IPS-NIHi7 (cell line): ENCODE results near the gene PRR33.
"Not testable (repeated sequence)": the region's sequence is repeated elsewhere in the genome, so short reads cannot be mapped to it uniquely, and the experiment has no call there.

ENCODE experiments used
- DNase-seq: peaks from one replicate; pipeline ENCODE4 v3.0.0; 2012; ENCODE audit warnings: mixed read lengths; ENCODE audit errors: extremely low spot score

The PRR33 gene

DNA sequence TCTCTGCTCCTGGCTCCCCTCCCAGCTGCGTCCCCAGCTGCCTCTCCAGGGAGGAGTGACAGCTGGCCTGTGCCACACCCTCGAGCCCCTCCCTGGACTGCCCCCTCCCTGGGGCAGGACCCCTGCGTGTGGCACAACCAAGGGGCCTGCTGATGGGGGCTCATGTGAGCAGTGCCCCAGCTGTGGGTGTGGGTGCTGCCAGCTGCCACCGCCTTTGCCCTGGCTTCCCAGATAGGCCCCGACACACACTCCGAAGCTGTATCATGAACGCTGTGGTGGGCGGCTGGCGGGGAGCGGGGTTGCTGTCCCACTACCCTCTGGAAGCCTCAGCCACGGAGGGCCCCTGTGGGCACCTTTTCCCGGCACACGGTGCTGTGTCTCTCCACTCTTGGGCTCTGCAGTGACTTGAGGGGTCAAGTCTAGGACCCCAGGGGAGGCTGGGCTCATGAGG lies 15.8 kb downstream of the PRR33 start:
- DNase-seq, result not testable (repeated sequence)

DNA sequence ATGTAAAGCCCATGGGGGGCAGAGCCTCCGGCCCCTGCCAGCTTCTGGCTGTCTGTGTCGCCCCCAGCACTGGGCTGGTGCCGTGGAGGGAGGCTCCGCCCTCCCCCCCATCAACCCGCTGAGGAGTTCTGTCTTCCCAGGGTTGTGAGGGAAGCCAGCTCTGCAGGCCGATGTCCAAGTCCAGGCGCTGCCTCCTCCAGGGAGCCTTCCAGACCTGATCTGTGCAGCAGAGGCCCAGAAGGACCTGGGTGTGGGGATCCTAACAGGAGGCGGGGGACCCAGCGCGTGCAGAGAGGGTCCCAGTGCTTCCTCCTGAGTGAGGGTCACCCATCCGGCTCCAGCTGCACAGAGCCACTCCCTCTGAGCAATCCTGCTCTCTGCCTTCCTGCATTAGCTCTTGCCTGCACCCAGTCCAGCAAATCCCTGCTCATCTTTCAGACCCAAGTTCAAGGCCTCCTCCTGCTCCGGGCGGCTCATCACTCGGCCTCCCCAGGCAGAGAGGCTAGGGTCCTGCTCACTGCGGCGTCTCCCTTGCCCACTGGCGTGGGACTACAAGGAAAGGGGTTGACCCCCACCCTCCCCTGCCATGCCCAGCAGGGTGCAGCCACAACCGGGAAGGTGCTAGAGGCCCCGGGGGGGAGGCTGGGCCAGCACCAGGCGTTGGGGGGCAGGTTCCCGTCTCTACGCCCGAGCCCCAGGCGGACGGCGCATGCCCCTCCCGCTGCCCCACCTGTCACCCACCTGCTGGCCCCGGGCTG lies 16.4 kb downstream of the PRR33 start:
- no peak for DNase-seq

DNA sequence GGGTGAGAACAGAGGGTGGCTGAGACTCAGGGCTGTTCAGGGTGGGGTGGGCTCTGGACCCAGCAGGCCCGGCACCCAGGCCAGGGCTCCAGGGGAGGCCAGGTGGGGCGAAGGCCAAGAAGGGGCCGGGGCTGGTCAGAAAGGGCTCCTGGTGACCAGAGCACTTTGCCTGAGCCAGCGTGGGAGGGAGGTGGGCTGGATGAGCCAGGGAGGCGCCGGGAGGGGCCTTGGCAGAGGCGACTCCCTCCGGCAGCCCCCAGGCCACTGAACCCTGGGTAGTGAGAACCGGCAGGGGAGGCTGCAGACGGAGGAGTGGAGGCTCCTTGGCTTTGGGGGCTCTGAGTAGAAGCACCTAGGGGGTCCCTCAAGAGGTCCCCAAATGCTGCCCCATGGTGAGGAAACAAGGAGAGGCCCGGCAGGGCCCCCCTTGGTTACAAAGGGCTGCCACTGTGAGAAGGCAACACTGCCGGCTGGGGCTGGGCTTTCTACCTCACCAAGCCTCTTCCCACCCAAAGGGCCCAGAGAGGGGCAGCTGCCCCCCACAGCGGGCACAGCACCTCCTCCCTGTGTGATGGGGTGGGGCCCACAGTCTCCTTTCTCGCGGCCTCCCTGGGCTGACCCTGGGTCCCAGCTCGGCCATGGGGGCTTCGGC lies 17.1 kb downstream of the PRR33 start:
- DNase-seq, result not testable (repeated sequence)

DNA sequence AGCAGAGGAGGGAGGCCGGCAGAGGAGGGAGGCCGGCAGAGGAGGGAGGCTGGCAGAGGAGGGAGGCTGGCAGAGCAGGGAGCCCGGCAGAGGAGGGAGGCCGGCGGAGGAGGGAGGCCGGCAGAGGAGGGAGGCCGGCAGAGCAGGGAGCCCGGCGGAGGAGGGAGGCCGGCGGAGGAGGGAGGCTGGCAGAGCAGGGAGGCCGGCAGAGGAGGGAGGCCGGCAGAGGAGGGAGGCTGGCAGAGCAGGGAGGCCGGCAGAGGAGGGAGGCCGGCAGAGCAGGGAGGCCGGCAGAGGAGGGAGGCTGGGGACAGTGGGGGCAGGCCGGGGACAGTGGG lies 17.9 kb downstream of the PRR33 start:
- DNase-seq, result not testable (repeated sequence)

DNA sequence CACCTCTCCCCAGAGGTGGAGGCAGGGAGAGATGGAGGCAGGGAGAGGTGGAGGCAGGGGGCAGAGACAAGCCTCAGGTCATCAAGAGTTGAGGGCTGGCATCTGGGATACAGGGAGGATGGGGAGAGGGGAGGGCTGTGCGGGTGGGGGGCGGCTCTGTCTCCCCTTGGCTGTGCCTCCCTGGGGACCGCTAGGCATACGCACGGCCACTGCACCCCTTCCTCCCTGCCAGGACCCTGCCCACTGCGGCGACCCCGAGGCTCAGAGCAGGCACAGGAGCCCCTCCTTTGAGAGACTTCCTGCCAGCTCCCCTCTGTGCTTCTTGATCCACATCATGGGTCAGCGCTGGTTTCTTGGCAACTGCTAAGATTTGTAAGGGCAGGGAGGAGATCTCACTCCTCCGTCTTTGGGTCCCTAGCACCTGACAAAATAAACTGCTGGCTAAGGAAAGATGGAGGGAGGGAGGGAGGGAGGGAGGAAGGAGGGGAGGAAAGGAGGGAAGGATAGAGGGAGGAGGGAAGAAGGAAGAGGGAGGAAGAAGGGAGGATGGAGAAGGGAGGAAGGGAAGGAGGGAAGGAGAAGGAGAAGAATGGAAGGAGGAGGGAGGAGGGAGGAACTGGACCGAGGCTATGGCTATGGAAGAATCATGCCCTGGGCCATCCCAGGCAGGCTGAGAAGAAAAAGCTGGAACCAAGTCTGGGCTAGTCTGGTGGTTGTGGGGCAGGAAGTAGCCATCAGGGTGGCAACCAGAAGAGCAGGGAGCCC lies 18.5 kb downstream of the PRR33 start:
- DNase-seq, result no peak

DNA sequence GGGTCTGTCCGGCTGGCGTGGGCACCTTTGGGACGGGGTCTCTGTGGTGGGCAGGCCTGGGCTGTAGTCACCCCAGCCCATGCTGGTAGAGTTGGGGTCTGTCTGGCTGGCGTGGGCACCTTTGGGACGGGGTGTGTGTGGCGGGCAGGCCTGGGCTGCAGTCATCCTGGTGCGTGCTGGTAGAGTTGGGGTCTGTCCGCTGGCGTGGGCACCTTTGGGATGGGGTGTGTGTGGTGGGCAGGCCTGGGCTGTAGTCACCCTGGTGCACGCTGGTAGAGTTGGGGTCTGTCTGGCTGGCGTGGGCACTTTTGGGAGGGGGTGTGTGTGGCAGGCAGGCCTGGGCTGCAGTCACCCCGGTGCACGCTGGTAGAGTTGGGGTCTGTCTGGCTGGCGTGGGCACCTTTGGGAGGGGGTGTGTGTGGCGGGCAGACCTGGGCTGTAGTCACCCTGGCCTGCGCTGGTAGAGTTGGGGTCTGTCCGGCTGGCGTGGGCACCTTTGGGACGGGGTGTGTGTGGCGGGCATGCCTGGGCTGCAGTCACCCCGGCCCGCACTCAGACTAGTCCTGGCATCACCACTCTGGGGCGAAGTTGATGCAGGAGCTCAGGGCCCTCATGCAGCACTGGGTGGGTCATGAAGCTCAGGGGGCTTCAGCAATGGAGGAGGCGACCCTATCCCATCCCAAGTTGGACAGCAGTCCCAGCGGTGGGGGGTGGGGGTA lies 19.3 kb downstream of the PRR33 start:
- no peak for DNase-seq

DNA sequence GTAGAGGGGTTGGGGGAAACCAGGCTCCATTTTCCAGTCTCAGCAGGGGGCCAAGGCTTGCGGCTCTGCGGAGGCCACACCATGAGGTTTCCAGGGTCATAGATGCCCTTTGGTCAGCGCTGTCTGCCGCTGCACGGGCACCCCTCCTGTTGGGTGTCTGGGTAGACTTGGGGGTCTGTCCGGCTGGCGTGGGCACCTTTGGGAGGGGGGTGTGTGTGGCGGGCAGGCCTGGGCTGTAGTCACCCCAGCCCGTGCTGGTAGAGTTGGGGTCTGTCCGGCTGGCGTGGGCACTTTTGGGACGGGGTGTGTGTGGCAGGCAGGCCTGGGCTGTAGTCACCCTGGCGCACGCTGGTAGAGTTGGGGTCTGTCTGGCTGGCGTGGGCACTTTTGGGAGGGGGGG lies 20.2 kb downstream of the PRR33 start:
- DNase-seq, result no peak

DNA sequence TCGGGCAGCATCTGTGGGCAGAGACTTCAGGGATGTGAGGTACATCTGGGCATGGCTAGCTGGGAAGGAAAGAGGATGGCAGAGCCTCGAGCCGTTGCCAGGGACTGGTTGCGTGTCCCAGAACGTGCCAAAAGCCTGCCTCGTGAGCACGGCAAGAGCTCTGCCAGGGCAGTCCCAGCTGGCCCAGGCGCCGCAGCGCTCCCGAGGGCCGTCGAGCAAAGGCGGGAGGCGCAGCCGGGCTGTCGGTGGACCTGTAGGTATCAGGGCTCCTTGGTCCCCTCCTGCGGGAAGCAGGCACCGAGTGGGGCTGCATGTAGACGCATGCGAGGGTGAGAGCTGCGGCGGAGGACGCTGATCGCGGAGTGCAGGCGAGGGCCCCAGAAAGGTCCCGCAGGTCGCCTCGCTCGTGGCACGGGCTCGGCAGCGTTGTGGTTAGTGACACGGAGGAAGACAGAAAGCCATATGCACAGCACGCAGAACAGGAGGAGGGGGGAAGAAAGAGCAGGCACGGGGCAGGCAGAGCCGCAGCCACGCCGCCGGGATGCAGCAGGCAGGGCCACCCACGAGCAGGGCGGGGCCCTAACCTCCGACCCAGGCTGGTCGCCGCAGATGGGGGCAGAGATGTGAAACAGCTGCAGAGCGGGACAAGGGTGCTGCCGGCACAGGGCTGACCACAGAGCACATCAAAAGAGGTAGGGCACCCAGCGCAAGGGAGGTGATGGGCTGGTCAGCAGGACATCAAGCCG lies 20.8 kb downstream of the PRR33 start:
- no peak for DNase-seq

DNA sequence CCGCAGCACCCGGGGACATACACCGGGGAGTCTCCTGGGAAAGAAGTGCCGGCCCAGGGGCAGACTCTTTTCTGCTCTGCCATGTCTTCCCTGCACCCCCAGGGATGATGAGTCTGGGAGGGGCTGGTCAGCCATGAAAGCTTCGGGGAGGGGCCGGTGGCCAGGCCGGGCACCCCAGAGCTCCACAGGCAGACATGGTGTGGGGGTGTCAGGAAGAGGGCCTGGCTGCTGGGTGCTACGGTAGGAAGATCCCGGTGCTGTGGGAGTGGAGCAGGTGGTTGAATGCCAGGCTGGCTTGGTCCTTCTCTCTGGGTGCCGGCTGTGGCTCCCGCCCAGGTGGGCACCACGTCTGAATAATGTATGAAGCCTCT lies 21.4 kb downstream of the PRR33 start:
- no peak for DNase-seq

DNA sequence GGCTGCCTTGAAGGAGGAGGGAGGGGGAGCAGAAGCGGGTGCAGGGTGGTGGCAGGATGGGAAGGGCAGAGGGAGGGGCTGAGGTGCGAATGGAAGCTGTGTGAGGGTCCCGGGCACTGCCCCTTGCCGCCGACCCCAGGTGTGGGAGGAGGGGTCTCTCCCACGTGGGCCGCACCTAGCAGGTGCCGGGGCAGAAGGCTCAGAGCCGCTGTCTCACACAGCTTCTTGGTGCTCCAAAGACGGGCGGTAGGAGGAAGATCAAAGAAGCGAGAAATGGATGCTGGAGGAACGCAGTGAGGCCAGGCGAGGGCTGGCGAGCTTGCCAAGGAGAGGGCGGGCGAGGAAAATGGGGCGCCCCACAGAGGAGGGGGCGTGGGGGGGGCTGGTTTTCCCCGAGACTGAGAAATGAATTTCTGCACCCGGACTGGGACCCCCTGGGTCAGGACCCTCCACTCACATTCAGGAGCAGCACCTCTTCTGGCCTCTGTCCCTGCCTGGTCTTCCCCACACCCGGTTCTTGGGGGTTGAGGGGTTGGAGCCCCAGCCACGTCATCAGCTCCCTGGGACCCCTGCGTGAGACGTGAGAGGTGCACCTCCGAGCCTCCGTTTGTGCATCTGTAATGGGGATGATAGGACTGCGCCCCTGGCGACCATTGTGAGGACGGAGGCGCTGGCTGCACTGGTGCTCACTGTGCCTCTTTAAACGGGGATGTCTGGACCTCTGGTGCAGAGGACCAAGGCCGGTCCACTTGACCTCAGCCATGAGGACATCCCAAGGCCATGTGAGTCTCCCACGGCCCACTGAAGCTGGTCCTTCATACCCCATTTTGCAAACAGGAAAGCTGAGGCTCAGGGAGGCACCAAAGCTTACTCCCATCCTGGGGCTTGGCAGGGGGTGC lies 22.0 kb downstream of the PRR33 start:
- no peak for DNase-seq

DNA sequence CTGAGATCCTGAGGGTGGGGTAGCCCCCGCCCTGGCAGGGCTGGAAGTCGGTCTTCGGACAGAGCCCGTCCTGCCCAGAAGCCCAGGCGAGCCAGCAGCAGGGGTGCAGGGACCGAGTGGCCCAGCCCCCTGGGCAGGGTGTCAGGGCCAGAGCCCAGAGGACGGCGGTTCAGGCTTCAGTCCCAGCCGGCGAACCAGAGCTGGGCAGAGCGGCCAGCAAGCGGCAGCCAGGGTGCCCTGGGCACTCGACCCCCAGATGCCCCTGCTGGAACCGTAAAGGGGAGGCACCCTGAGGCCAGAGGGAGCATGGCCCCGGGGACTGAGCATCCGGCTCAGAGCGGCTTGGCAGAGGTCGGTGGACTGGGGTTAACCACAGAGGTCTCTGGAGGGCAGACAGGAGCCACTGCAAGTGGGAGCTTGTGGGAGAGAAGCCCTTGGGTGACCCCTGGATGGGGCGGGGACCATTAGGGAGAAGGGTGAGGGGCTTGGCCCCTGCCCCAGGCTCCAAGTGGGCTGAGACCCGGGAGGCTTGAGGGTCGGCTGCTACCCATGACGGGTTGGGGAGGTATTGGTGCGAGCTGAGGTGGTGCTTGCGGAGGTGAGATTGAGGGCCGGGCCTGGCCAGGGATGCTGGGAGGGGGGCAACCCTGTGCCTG lies 22.9 kb downstream of the PRR33 start:
- DNase-seq, result no peak

DNA sequence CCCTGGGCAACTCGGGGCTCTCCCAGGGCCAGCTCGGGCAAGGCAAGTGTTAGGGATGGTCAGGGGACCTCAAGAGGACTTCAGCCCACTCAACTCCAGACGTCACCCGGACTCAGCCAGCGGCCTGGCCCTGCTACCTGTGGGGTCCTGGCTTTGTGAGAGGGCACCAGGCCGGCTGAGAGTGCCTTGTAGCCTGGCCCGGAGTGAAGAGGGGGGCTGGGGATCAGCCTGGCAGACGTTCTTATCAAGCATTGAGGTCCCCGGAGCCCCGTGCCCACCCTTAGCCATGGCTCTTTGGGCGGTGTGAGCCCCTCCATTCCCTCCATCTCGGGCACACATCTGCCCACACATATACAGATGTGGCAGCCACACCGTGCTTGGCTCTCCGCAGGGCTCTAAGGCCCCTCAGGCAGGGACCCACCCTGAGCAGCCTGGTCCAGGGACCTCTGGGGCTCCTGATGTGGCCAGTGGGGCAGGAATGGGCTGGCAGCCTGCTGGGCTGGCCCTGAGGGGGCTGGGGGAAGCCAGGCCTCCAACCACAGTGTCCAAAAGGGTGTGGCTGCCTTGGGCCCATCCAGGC lies 23.5 kb downstream of the PRR33 start:
- no peak for DNase-seq

DNA sequence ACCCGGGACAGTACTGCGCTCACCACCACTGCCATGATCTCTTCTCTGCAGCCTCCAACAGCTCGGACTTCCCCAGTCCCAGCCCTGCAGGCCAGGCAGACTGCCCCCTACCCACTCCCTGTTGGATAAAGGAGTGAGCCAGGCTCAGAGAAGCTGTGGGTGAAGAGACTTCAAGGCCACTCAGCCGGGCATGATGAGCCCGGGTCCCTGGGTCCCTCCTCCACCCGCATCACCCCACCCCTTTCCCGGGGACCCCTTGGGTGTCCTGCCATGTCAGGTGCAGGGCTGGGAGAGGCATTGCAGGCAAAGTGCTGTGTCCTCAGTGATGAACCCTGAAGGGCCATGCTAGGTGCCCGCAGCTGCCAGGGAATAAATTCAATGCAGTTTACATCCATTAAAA lies 24.3 kb downstream of the PRR33 start:
- DNase-seq, result no peak

DNA sequence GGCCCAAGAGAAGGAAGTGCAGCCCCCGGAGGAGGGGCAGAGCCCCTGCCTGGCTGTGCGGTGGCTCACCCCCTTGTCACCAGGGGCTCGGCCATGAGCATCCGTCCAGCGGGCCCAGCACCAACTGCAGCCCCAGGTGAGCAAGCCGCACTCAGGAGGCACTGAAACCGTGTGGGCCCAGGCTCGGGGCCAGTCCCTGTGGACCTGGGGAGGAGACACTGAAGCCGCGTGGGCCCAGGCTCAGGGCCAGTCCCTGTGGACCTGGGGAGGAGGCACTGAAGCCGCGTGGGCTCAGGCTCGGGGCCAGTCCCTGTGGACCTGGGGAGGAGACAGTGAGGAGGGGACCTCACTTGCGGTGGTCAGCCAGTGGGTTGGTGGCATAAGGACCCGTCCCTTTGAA lies 24.9 kb downstream of the PRR33 start:
- no peak for DNase-seq

DNA sequence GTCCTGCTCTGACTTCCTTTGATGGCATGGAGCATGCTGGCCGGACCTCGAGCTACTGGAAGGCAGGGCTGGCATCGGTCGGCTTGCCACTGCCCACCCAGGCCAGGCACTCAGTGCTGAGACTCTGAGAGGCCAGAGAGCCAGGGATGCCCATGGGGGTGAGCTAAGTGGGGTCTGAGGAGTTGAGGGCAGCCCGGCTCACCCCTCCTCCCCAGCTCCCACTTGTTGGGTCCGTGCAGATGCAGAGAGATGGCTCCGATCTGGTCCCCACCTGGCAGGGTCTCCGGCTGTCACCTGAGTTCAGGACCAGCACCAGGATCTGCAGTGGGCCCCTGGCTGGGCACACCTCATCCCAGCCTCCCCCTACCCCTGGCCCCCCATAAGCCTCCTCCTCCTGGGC lies 25.5 kb downstream of the PRR33 start:
- no peak for DNase-seq

DNA sequence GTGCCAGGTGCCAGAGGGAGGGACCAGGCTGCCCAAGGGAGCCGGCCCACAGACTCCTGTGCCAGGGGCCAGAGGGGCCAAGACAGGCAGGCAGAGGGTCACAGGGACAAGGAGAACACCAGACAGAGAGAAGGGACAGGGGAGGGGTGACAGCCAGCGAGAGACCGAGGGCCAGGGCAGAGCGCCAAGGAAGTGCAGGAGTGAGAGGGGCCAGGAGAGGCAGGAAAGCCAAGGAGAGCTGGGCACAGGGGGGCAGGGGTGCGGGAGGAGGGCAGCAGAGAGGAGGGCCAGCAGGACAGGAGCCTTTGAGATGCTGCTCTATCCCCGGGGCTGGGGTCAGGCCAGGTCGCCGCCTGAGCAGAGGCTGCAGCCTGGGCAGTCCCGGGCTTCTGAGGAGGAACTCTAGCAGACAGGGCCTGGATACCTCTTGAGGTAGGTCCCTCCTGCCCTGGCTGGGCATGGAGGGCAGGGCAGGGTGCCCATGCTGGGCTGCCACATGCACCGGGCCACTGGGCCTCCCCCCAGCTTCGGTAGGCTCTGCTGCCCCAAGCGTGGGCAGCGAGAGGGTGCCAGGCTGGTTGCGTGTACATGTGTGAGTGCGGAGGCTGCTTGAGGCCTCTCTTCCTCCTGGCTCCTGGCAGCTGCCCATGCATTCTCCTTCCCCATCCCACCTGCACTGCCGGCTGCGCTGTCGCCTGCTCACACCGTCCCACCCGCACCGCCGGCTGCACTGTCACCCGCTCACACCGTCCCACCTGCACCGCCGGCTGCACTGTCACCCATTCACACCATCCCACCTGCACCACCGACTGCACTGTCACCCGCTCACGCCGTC lies 26.6 kb downstream of the PRR33 start:
- no peak for DNase-seq

DNA sequence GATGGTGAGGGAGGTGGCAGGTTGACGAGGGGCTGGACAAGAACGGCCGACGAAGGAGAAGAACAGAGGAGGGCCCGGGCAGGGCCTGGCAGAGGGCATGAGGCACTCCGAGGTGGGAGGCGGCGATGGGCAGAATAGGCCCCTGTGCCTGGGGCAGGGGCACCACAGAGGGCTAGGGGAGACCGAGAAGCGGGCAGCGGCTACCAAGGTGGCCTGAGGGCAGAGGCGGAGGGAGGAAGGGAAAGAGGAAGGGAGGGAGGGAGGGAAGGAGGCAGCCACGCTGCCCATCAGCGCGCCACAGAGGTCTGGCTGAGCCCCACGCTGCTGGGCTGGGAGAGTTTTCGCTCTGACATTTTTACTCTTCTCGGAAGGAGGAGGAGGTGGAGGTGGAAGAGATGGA lies 27.5 kb downstream of the PRR33 start:
- no peak for DNase-seq

DNA sequence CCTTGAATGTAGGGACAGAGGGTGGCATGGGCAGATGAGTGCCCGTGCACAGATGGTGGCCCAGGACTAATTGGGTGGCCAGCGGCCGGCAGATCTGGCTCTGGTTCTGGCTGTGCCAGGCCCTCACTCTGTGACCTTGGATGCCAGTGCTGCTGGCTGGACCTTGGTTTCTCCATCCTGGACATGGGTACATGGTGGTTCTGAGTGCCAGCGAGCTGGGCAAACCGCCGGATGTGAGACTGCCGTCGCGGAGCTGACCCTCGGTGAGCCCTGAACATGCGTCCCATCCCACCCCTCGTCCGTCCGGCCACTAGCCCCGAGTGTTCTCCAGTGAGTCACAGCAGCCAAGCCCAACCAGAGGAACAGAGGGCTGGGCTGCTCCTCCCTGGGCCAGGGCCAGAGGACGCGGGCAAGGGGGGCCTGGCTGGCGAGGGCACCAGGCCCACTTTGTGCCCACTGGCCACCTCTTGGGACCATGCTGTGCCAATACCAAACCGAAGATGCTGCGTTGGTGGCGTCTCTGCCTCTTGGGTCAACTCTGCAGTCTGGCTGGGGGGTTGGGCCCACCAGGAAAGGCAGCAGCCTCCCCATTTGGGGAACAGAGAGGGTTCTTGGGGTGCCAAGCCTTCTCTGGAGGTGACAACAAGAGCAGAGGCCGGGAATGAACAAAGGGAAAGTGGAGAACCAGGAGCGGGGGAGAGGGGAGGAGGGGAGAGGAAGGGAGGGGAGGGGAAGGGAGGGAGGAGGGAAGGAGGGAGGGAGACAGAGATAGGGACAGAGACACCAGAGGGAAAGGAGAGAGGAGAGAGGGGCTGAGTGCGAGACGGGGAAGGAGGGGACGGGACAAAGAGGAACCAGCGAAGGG lies 28.1 kb downstream of the PRR33 start:
- peak; percentile 92 for DNase-seq
